Kidney epithelial cell (primary cell): Measurements from ENCODE around the gene NAPB. TPM values are rescaled to one million over a fixed set of nuclear protein-coding genes. Genes with fewer than 3 reads are reported as not detected.
A peak's percentile ranks its signal among the peaks of the same experiment; 100 is the strongest.

Experiments used
- DNase-seq: peaks from one replicate; pipeline ENCODE4 v3.0.0-alpha.2; 2010; ENCODE audit warnings: low read depth
- H3K27me3 ChIP-seq: 2 replicates; pipeline ENCODE4 v1.6.0; 2011; ENCODE audit warnings: low read length; ENCODE audit not compliant: control insufficient read depth, insufficient read depth
- H3K36me3 ChIP-seq: 2 replicates; pipeline ENCODE4 v1.5.1; 2011; ENCODE audit warnings: low read length; ENCODE audit not compliant: control insufficient read depth, insufficient read depth
- H3K4me3 ChIP-seq: 2 replicates; pipeline ENCODE4 v1.5.1; 2011; ENCODE audit warnings: low read depth, mild to moderate bottlenecking, control low read depth, low read length
- CTCF ChIP-seq: IDR thresholded peaks from 2 replicates; pipeline ENCODE4 v1.5.1; 2011; ENCODE audit warnings: mild to moderate bottlenecking, moderate library complexity, low read length, control low read depth, inconsistent platforms; ENCODE audit not compliant: insufficient read depth, poor library complexity, severe bottlenecking
- total RNA-seq: library from RNA; depleted of rRNA; stranded (reverse); fragments of >200 nt; gene quantifications from 2 replicates; pipeline ENCODE4 v1.2.3, GENCODE V29; 2015

NAPB gene
- total RNA-seq, 1 donor from 2014 or later, result 3.0 TPM

- Histone ChIP-seq H3K36me3 (no peaks in the 10 kb centered on the region), H3K27me3 (no peaks in the 10 kb centered on the region), H3K4me3 (no peak overlapping the region)
- no peak for DNase-seq
- no peak for TF ChIP-seq CTCF
These were observed 21.6 kb downstream of the NAPB start for GRCh38 chr20:23399568-23400241.

- H3K27me3 ChIP-seq, result no peaks in the 10 kb centered on the region
- no peak for TF ChIP-seq CTCF
- peak; percentile 23 for DNase-seq
- peaks cover 1% of the 10 kb centered on the region for H3K36me3 ChIP-seq
- H3K4me3 ChIP-seq, result no peak overlapping the region
These were observed 23.3 kb downstream of the NAPB start for GRCh38 chr20:23397961-23398360.

GRCh38 chr20:23396950-23397627, 24.2 kb downstream of the NAPB start:
- Histone ChIP-seq H3K36me3 (peaks cover 1% of the 10 kb centered on the region), H3K4me3 (no peak overlapping the region), H3K27me3 (no peaks in the 10 kb centered on the region)
- no peak for DNase-seq
- no peak for TF ChIP-seq CTCF

GRCh38 chr20:23393996-23394775, 27.1 kb downstream of the NAPB start:
- H3K36me3 ChIP-seq, result peaks cover 1% of the 10 kb centered on the region
- no peak for TF ChIP-seq CTCF
- H3K4me3 ChIP-seq, result no peak overlapping the region
- DNase-seq, result no peak
- H3K27me3 ChIP-seq, result no peaks in the 10 kb centered on the region

GRCh38 chr20:23391707-23392310, 29.5 kb downstream of the NAPB start:
- Histone ChIP-seq H3K36me3 (peaks cover 1% of the 10 kb centered on the region), H3K27me3 (no peaks in the 10 kb centered on the region), H3K4me3 (no peak overlapping the region)
- TF ChIP-seq CTCF, result no peak
- DNase-seq, result no peak
